Measurements from ENCODE around the gene EDDM13.
"Not testable (repeated sequence)": the region's sequence is repeated elsewhere in the genome, so short reads cannot be mapped to it uniquely, and the experiment has no call there.

The EDDM13 gene

GRCh38 chr19:56295531-56296455 is 23.2 kb downstream of the EDDM13 start:
- no peak for DNase-seq

GRCh38 chr19:56297010-56297409 is 24.5 kb downstream of the EDDM13 start:
- DNase-seq, result no peak

GRCh38 chr19:56299688-56300087 is 27.1 kb downstream of the EDDM13 start:
- DNase-seq, result no peak

- no peak for DNase-seq
Measured at GRCh38 chr19:56301155-56301554, 28.6 kb downstream of the EDDM13 start.

GRCh38 chr19:56301886-56302620 is 29.5 kb downstream of the EDDM13 start:
- no peak for DNase-seq

GRCh38 chr19:56304243-56304642 is 31.7 kb downstream of the EDDM13 start:
- no peak for DNase-seq

DNA sequence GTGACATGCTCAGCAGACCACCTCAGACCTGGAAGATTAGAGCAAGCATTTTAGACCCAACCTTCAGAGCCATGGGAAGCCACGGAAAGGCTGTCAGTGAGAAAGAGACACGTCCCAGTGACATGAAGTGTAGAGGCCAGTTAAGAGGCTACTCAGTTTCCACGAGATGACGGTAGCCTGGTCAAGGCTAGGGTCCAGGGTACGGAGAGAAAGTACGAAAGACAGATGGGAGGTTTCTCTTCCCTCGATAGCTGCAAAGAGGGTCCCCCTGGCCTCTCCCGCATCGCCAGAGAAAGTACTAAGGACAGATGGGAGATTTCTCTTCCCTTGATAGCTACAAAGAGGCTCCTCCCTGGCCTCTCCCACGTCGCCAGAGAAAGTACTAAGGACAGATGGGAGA is 33.5 kb downstream of the EDDM13 start:
- no peak for DNase-seq

- DNase-seq, result not testable (repeated sequence)
Measured at GRCh38 chr19:56307062-56307461, 34.5 kb downstream of the EDDM13 start.

DNA sequence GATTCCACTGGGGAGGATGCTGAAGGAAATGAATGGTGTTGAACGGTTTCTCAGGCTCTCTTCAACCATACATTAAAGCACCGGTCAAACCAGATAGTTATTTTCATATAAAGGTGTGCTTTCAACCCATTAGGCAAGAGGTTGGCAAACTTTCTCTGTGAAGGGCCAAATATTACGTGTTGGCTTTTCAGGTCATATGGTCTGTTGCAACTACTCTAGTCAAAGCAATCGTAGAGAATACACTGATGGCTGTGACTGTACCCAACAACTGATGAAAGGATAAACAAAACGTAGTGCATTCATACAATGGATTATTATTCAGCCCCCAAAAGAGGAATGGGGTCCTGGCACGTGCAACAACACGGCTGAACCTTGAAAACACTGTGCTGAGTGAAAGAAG is 36.2 kb downstream of the EDDM13 start:
- DNase-seq, result no peak

DNA sequence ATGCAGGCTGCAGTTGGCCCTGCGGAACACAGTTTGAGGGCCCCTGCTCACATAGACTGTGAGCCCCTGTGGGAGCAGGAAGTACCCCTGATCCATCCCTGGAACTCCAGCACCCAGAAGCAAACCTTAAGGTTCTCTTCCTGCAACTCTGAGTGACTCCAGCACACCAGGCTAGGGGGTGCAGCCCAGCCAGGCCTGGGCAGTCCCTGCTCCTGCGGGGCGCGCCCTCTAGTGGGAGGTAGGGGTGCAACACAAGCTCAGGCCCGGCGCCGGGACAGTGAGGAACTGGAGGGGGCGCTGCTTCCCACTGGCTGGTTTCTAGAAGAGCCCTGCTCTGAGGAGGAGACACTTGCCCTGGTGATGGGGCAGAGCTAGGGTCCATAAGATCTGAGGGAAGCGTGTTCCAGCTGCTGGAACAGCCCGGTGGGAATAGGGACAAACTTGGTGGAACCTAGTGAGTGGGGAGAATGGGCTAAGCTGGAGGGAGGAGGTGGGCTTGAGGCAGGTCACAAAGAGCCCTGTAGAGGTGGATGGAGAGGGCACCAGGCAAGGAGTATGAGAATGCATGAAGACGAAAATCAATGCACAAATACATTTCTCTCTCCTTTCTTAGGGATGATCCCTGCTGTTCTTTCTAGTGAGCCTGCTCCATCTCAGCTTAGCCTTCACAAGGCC is 37.1 kb downstream of the EDDM13 start:
- DNase-seq, result peak; percentile 58 to 64

DNA sequence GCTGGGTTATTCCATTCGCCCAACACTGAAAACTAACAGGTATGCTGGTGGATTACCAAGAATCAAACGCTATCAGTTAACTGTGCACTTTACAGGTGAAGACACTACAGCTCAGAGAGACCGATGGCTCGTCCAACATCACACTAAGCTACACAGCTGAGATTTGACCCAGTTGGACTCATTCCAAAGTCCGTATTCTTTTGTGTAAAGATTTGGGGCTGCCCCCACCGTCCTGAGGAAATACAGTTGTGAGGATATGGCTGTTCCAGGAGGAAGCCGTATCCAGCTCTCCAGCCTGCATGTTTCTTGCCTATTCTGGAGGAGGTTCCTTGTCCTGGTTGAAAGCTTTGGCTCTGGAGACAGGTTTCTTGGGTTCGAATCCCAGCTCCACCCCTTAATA is 37.9 kb downstream of the EDDM13 start:
- DNase-seq, result no peak

GRCh38 chr19:56312342-56312741 is 39.8 kb downstream of the EDDM13 start:
- DNase-seq, result no peak

DNA sequence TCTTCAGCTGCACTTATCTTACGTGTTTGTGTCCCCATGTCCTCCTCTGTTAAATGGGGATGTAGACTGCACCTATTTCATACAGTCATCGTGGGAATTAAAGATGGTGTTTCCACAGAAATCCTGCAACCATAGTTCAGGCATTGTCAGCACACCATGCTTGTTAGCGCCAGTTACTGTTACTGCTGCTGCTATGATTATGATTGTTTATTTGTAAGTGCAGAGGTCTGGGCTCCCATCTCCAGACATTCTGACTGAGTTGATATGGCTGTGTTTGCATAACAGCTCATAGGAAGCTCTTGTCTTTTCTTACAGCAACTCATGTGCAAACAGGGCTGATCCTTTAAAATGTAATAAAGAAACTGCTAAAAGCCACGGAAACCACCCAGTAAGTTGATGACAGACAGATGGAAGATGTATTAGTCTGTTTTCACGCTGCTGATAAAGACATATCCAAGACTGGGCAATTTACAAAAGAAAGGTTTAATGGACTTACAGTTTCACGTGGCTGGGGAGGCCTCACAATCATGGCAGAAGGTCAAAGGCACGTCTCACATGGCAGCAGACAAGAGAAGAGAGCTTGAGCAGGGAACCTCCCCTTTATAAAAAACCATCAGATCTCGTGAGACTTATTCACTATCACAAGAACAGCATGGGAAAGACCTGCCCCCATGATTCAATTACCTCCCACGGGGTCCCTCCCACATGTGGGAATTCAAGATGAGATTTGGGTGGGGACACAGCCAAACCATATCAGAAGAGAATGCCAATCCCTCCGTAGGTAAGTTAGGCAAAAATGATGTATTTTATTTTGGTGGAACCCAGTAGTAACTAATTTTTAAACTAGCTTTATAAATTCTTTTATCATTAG is 40.5 kb downstream of the EDDM13 start:
- DNase-seq, result no peak

- DNase-seq, result peak in 1 of 2 experiments; percentile 40
Measured at GRCh38 chr19:56314018-56314380, 41.5 kb downstream of the EDDM13 start.

DNA sequence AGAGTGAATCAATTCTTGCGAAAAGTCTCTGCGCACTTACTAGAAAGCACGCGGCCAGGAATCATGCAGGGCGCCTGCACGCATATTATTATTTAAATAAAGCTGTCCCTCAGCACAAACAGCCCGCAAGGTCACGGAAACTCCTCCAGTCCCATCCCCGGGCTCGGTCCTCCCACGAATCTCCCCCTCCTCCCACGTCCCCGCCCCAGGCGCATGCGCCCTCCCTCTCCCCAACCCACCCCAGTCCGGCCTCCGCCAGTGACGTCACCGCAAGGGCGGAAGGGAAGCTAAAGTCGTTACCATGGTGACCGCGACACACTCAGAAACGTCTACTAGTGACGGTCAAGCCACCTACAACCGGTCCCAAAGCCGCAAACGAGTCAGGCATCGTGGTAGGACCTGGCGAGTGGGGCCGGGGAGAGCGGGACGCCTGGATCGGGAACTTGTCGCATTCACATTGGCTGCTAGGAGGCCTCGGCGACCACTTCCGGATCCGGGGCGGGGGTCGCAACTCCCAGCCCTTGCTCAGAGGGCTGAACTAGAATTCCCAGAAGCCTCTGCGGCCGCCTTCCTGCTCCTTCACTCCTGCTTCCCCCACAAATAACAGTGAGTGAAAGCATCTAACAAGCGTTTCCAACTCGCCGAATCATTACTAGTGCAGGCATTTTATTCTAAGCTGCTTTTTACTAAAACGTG is 42.0 kb downstream of the EDDM13 start, which contains the start of gene ZSCAN5A:
Gene ZSCAN5A (minus strand): TSS at position 459 of the 696 bp plus-strand sequence. CDS start 89,793 bp downstream, outside the sequence.
- DNase-seq, result peak; percentile 91 to 93

DNA sequence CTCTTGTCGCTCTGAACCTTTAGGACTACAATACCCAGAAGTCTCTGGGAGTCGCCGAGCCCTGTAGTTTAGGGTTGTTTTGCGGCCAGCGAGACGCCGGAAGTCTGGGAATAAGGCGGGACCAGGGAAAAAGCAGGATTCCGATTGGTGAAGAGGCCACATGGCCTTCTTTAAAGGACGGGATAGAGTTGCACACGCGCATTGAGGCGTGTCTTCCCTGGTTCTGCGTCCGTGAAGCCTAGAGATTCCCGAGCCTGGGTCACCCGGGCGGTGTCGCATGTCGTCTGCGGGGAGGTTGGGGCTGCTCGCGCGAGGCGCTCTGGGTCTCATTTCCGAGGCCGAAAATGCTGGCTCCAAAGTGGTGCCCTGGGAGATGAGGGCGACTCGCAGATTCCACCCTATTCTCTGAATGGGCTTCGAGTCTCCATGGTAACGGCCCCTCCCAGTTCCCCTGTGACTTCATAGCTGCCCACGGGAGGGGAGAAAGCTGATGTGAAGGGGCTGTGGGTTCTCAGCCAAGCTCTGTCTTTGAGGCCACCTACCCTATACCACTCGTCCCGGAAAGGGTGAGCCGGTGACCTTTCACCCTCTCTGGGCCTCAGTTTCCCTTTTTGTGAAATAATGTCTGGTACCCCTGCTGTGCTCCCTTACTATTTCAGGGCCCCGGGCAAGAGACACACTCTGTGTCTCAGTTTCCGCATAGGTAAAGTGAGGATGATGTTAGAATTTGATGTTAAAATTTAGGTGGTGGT is 42.7 kb downstream of the EDDM13 start:
- peak; percentile 93 to 95 for DNase-seq

DNA sequence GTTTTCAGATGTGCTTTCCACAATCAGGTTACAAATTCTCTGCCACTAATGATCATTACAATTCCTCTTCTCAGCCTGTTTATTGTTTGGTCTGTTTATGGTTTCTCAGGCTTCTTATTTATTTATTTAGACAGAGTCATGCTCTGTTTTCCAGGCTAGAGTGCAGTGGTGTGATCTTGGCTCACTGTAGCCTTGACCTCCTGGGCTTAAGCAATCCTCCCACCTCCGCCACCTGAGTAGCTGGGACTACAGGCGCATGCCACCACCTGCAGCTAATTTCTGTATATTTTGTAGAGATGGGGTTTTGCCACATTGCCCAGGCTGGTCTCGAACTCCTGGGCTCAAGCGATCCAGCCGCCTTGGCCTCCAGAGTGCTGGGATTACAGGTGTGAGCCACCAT is 44.2 kb downstream of the EDDM13 start:
- no peak for DNase-seq

GRCh38 chr19:56317749-56318148 is 45.2 kb downstream of the EDDM13 start:
- DNase-seq, result no peak

DNA sequence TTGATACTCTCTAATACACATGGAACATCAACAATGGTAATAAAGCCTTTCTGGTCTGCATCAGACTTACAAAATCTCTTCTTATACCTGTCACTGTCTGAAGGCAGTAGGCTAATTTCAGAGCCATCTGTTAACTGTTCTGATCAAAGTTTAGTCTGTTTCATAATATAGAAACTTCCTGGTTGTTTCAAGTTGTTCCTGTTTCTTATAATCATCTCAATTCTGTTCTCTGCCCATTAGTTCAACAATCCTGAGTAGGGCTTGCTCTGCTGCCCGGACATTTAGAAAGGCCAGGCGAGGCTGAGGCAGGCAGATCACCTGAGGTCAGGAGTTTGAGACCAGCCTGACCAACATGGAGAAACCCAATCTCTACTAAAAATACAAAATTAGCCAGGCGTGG is 47.4 kb downstream of the EDDM13 start:
- DNase-seq, result peak; percentile 51 to 62

DNA sequence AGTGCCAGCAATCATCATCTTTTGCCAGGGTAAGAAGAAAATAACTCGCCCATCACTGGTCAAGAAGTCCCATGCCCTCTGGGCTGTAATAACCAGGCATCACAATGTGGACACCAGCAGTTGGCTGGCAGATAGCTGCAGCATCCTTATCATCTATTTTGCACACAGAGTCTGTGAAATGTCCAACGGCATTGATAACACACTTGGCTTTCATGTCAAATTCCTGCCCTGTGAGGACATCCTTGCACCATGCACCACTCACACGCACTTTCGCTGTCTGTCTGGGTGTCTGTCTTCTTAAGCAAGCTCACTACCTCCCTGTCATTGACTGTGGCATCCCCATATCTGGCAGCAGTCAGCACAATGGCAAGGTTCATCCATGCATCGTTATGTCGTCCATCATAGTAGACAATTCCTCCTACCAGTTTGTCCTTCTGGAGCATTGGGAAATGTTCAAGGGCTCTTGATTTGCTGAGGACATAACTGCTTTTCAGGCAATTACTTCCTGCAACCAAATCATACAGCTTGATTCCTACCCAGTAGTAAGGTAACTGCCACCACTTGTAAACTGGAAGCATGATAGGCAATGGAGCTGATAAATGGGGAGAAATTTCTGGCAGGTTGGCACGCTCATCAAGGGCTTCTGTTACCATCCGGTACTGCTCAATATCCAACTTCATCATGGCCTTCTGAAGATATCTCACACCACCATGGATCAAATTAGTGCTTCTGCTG is 48.9 kb downstream of the EDDM13 start:
- no peak for DNase-seq
